ENCODE results near the gene MXI1. TPM values are rescaled to one million over a fixed set of nuclear protein-coding genes. Genes with fewer than 3 reads are reported as not detected.
"Not testable (repeated sequence)": the region's sequence is repeated elsewhere in the genome, so short reads cannot be mapped to it uniquely, and the experiment has no call there.

Gene MXI1
- total RNA-seq, 1 experiment from 2014 or later = 31.8 TPM

DNA sequence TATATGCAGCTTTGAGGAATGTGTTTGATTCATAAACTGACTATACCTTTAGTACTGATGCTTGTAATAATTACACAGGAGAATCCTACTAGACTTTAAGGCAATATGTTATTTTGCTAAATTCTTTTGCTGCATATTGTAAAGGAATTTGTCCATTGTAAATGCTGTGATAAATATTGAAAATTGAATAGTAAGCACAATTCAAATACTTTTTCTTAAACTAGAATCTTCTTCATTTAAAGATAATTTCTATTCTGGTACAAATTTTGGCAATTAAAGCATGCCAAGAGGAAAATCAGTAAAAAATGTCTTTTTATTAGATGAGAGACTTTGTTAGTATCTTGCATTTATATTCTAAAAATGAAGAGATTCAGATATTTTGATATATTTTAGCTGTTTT is 51.9 kb downstream of the MXI1 start:
- DNase-seq (ENCODE audit: low read depth) = no peak
- in situ Hi-C loops (cut with HindIII; ENCODE audit: low pct_unique_long_range_greater_than_20kb, low sequenced_read_pairs) = no loop called here

DNA sequence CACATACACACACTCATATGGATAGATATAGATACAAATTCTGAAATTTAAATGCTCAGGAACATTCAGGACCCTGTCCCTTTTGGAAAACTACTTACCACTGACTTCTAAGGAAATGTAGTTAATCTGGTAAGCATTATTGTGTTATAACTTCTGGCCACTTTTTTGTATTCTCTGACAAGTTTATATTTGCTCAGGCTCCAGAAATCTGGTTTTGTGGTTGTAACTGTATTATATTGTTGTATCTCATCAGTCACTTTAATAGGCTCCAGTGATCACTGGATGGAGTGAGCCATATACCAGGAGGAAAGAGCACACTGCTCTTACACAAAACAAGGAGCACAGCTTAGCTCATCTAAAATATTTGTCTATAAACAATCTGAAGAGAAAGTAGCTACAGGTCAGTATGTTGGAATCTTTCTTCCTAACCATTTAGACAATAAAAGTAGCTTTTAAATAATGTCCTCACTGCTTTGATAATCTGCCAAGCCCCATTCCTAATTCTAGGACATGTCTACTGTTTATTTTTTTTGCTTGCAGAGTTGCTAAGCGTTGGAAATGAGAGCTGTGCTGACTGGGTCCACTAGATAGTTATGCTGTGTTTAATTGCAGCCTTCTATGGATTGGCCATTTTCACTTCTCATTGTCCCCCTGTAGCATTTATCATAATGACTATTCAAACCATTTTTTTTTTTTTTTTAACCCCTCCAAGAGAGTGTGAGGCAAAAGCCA is 53.5 kb downstream of the MXI1 start:
- in situ Hi-C loops (cut with HindIII; ENCODE audit: low pct_unique_long_range_greater_than_20kb, low sequenced_read_pairs) = no loop called here
- no peak for DNase-seq (ENCODE audit: low read depth)

DNA sequence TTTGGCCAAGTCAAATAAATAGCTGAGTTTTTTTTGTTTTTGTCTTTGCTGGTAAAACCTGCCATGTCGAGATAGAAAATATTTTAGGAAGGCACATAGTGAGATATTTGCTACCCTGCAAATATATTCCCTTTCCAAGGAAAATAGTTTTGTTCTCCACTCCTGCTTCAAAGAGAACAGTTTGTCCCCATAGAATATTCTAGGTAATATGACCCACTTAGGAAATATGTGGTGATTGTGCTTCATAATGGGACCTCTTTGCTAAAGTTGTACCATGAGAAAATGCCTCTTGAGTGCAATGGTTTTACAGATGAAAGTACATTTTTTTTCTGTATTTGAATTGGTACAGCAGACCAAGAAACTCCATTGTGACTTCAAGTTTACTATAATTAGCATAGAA is 55.8 kb downstream of the MXI1 start:
- DNase-seq (ENCODE audit: low read depth) = no peak
- in situ Hi-C loops (cut with HindIII; ENCODE audit: low pct_unique_long_range_greater_than_20kb, low sequenced_read_pairs) = no loop called here

DNA sequence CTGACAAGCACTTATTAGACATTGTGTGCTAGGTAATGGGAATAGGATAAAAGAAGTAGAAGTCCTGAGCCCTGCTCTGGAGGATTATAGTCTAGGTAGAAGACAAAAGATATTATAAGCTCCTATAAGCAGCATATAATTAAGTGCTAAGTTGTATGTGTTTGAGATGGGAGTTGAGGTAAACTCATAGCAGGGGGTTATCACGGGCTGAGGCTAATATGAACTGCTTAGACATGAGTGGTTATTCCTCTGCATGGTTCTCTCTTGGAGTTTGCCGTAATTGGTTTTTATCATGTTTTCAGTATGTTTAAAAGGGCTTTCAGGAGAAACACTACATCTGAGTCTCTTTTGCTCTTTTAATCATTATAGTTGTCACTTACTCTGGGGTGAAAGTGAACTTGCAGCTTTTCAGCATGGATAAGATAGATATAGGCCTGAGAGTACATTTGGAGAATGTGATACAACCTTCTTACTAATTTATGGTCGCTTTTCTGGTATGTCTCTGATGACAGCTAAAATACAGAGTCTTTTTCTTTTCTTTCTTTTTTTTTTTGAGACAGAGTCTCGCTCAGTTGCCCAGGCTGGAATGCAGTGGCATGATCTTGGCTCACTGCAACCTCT is 58.3 kb downstream of the MXI1 start:
- DNase-seq (ENCODE audit: low read depth) = no peak
- in situ Hi-C loops (cut with HindIII; ENCODE audit: low pct_unique_long_range_greater_than_20kb, low sequenced_read_pairs) = no loop called here

DNA sequence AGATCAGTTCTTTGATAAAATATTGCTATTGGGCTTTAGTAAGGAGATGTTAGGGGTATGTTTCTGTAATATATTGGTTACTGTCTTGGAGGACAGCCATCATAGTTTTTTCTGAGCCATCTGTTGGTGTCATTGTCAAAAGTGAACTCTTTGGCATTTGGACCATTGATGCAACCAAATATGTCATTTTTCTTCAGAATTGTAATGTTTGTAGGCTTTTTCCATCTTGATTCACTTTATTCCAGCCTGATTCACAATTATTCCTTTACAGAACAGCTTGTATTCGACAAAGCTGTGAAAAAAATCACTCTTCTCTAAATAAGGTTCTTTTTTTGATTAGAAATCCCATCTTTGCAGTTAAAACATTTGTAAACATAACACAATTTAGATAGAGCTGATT is 59.9 kb downstream of the MXI1 start:
- DNase-seq (ENCODE audit: low read depth) = no peak
- in situ Hi-C loops (cut with HindIII; ENCODE audit: low pct_unique_long_range_greater_than_20kb, low sequenced_read_pairs) = no loop called here

DNA sequence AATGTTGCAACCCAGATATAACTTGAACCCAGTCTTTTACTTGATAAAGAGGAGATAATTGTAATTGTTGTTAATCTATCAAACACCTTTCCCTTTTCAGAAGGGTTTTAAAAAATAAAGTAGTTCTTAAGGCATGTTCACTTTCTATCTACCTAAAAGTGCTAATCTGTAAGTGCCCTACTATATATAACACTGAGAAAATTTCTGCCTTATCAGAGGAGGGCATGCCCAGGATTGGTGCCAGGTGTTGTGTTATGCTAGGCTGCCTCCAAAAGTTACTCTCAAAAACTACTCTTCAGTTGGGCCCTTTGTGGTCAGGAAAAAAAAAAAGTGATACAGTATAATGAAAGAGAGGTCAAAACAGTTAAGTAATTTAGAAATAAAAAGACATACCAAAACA is 61.0 kb downstream of the MXI1 start:
- in situ Hi-C loops (cut with HindIII; ENCODE audit: low pct_unique_long_range_greater_than_20kb, low sequenced_read_pairs) = no loop called here
- DNase-seq (ENCODE audit: low read depth) = no peak

DNA sequence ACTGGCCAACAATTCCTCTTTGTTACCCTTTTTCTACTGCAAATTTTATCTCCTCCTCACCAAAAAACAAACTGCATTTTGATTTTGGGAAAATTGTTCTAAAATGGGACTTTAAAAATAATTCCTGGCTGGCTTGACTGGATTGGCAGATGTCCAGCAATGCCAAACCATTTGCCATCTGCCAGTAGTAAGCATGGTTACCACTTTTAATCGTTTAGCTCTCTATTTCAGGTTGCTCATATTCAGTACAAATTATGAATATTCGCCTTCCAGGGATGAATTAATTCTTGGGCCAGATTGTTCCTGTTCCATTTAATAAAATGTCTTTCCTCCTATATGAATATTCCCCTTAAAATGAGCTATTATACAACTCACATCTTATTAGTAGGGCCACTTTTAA is 61.6 kb downstream of the MXI1 start:
- DNase-seq (ENCODE audit: low read depth) = no peak
- in situ Hi-C loops (cut with HindIII; ENCODE audit: low pct_unique_long_range_greater_than_20kb, low sequenced_read_pairs) = no loop called here

DNA sequence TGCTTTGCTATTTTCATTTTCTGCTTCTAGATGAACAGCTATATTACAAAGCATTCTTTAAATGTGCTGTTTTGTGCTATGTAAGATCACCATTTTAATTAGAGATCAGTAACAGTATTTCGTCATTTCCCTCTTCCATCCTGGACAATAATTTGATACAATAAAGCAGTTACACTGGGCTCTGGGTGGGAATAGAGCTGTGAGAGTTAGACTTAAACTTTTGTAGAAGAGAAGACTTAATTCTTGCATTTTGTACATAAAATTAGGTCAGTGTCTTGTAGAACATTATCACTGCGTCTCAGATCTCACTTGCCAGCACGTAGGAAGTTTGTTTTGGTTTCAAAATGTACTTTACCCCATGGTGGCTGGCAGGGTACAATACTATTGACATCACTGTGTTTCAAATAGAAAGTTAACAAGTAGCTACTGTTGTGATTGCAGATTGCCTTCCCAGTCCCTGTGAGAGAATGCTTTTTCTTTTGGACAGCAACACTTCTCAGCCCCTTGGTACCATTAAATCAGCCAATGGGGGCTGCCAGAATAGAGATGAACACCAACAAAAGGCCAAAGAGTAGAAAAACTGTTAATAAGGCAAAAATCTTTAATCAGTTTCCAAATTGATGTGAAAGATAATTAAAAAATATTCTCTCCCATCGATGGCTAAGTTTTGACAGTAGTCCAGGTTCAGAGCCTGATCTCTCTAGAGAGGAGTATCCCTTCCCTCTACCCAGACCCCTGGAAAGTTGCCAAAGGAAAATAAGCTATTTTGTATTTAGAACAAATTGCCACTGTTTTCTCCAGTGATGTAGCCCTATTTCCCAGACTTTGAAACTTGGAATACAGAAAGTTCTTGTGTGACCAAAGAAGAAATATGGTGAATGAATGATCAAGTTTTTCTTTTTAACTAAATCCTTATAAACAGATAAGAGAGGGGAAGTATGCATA is 62.2 kb downstream of the MXI1 start:
- in situ Hi-C loops (cut with HindIII; ENCODE audit: low pct_unique_long_range_greater_than_20kb, low sequenced_read_pairs) = no loop called here
- no peak for DNase-seq (ENCODE audit: low read depth)

DNA sequence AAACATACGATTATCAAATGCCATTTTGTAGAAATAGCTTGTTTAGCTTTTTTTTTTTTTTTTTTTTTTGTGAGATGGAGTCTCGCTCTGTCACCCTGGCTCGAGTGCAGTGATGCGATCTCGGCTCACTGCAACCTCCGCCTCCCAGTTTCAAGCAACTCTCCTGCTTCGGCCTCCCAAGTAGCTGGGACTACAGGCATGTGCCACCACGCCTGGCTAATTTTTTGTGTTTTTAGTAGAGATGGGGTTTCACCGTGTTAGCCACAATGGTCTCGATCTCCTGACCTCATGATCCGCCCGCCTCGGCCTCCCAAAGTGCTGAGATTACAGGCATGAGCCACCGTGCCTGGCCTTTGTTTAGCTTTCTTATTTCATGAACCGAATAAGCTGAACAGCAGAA is 65.6 kb downstream of the MXI1 start:
- DNase-seq (ENCODE audit: low read depth); in situ Hi-C loops (cut with HindIII; ENCODE audit: low pct_unique_long_range_greater_than_20kb, low sequenced_read_pairs): not testable (repeated sequence)

DNA sequence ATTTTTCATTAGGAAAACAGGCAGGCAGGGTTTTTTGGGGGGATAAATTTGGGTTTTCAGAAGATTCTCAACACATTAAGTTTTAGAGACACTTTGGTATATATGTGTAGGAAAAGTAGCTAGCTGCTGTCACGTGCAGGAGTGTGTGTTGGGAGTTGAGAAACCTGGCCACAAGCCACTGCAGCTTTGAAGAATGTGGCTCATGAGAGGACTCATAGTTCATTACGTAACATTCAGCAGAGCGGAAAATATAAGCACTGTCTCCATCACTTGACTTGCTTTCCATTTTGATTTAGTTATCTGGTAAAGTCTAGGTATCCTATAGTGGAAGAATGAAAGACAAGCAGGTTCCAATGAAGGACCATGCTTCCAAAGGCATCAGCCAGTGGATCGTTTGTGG is 66.1 kb downstream of the MXI1 start:
- peak; percentile 44 for DNase-seq (ENCODE audit: low read depth)
- in situ Hi-C loops (cut with HindIII; ENCODE audit: low pct_unique_long_range_greater_than_20kb, low sequenced_read_pairs) = no loop called here

DNA sequence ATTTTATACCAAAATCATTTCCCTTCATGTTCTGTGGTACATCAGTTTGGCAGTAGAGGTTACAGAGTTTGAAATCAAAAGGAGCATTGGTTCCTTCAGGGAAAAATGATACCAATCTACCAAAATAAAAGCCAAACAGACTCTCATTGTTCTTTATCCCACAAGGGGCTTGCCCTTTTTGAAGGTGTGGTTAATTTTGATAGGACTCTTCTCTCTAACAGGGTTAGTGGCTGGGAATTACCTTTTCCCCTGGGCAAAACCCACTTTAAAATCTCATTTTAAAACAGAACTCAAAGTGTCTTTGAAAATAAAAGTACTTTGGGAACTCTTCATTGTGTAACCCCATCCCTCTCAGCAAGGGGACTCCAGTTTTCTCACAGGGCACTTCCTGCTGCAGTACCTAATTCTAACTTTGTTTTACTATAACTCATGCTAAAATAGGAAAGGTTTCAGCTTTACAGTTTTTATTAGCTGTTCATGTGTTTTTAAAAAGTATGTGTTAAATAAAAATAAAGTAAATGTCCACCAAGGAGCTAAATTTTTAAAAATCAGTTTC is 66.7 kb downstream of the MXI1 start:
- in situ Hi-C loops (cut with HindIII; ENCODE audit: low pct_unique_long_range_greater_than_20kb, low sequenced_read_pairs) = no loop called here

DNA sequence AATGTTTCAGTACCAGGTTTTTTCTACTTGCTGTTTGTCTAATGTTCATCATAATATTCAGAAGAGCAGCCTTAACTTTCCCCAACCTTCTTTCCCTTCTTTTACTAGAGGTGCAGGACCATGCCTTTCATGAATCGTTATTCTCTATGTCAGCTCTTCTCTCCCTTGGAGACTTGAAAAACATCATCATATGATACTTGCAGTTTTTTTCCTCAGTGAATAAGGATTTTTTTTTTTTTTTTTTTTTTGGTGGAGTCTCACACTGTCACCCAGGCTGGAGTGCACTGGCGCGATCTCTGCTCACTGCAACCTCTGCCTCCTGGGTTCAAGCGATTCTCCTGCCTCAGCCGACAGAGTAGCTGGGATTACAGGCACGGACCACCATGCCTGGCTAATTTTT is 67.2 kb downstream of the MXI1 start:
- no peak for DNase-seq (ENCODE audit: low read depth)
- in situ Hi-C loops (cut with HindIII; ENCODE audit: low pct_unique_long_range_greater_than_20kb, low sequenced_read_pairs) = no loop called here

More for the DNA sequence above, 66.7 kb downstream of the MXI1 start:
- DNase-seq (ENCODE audit: low read depth) = no peak

DNA sequence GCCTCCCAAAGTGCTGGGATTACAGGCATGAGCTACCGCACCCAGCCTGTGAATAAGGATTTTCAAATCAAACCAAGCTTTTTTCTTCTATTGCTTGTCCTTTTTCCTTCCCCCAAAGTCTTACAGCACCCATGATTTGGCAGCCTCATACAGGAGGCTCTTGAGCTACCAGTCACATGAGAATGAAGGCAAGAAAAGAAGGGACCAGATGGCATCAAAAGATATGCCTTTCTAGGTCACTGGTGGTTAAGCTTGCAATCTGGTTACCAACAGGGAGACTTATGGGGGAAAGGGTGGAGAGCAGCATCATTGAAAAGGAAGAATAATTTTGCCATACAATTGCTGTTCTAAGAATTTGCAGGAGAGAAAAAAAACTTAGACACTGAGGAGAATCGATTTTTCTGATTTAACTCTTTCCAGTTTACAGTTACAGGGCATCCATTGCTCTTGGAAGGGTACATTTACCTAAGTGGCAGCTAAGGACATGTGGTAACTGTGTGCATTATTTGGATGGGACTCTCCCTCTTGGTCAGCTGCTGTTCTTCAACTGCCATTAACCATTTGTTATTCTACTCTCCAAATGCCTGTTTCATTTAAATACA is 67.8 kb downstream of the MXI1 start:
- no peak for DNase-seq (ENCODE audit: low read depth)
- in situ Hi-C loops (cut with HindIII; ENCODE audit: low pct_unique_long_range_greater_than_20kb, low sequenced_read_pairs) = no loop called here

DNA sequence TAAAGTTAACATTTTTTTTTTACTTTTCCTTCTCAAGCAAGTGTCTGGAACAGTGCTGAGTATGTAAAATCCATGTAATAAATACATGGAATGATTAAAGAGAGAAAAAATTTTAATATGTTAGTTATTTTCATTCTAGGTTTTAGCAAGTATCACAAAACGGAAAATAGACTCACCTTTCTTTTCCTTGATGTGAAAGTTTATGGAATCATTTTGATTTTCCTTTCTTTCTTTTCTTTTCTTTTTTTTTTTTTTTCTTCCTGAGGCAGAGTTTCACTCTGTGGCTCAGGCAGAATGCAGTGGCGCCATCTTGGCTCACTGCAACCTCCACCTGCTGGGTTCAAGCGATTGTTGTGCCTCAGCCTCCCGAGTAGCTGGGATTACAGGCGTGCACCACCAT is 69.2 kb downstream of the MXI1 start:
- in situ Hi-C loops (cut with HindIII; ENCODE audit: low pct_unique_long_range_greater_than_20kb, low sequenced_read_pairs) = no loop called here
- no peak for DNase-seq (ENCODE audit: low read depth)

DNA sequence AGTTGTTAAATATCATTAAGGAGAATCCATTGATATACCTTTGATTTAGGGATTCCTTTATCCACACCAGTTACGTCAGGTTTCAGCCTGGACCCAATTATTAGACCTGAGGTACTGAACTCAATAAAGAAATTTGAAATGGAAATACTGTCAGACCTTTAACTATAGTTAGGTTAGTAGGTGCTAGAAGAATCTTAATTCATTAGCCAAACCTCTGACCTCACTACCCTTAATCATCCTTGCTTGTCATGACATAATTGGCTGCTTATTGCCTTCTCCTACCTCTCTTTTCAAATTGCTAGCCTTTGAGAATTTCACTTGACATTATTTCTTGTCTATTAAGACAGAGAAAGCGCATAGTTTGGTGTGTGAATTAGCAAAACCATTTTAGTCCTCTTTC is 70.2 kb downstream of the MXI1 start:
- in situ Hi-C loops (cut with HindIII; ENCODE audit: low pct_unique_long_range_greater_than_20kb, low sequenced_read_pairs) = no loop called here
- DNase-seq (ENCODE audit: low read depth) = no peak

DNA sequence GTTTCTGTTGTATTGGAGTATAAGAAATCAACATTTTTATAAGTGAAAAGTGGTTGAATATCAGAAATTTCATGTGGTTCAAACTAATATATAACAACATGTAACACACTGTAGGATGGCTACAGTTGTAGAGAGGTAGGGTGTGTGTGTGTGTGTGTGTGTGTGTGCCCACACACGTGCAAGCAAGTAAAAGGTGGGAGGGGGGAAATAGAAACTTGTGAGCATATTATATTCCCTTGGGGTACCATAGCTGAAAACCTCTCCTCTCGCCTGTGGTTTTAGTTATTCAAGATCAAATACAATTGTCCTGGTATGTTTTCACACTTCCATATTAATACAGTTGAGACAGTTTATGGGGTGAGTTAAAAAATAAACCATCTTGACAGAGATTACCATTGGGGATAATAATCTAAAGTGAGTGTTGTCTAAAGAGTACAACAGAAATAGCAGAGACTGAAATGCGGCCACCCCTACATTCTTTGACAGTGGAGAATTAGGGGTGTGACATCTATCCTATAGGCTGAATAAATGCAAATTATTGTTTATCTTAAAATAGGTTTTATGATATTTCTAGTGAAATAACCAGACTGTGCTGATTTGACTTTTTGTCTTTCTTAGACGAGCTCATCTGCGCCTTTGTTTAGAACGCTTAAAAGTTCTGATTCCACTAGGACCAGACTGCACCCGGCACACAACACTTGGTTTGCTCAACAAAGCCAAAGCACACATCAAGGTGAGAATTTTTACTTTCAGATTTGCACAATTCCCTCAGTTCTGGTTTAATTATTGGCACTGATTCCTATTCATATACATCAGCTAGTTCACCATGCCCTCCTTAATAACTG is 71.4 kb downstream of the MXI1 start:
- DNase-seq (ENCODE audit: low read depth) = no peak
- in situ Hi-C loops (cut with HindIII; ENCODE audit: low pct_unique_long_range_greater_than_20kb, low sequenced_read_pairs) = no loop called here

DNA sequence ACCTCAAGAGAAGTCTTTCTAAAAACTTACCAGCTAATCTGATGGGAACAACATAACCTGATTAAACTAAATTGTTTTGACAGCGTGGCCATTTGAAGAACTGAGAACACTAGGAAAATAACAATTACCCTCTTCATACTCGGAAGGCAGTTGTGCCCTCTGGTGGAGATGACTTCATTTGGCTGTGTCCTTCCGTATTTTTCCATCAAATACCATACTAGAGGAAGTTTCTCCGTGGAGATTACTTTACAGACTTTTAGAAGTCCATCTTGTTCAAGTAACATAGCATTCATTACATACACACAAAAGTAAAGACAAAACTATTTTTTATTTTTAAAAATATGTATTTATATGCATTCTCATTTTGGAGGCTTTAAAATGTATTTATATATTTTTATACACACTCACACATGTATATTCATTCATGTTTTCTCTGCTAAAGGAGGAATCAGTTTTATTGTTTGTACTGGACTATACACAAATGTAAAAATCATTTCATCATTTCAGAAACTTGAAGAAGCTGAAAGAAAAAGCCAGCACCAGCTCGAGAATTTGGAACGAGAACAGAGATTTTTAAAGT is 72.1 kb downstream of the MXI1 start:
- in situ Hi-C loops (cut with HindIII; ENCODE audit: low pct_unique_long_range_greater_than_20kb, low sequenced_read_pairs) = no loop called here

More for the DNA sequence above, 72.1 kb downstream of the MXI1 start:
- peak; percentile 46 for DNase-seq (ENCODE audit: low read depth)
